ENCODE measurements around the gene TM6SF1.
"Not testable (repeated sequence)": the region's sequence is repeated elsewhere in the genome, so short reads cannot be mapped to it uniquely, and the experiment has no call there.

Gene TM6SF1

GRCh38 chr15:83090465-83090864 lies 17.0 kb upstream of the TM6SF1 start:
- no peak for DNase-seq

GRCh38 chr15:83091965-83092308 lies 15.5 kb upstream of the TM6SF1 start:
- not testable (repeated sequence) for DNase-seq

- peak; percentile 99 for DNase-seq
Observed at GRCh38 chr15:83092309-83092976, 15.0 kb upstream of the TM6SF1 start.

GRCh38 chr15:83094583-83094982 lies 12.9 kb upstream of the TM6SF1 start:
- DNase-seq: no peak

- no peak for DNase-seq
Observed at GRCh38 chr15:83098079-83098478, 9.4 kb upstream of the TM6SF1 start.

- DNase-seq: peak; percentile 65
Observed at GRCh38 chr15:83099290-83099689, 8.2 kb upstream of the TM6SF1 start.

GRCh38 chr15:83100097-83100646 lies 7.3 kb upstream of the TM6SF1 start:
- no peak for DNase-seq

- no peak for DNase-seq
Observed at GRCh38 chr15:83102346-83102745, 5.1 kb upstream of the TM6SF1 start.

- DNase-seq: no peak
Observed at GRCh38 chr15:83104141-83104540, 3.3 kb upstream of the TM6SF1 start.

GRCh38 chr15:83105440-83105839 lies 2.0 kb upstream of the TM6SF1 start:
- peak; percentile 21 for DNase-seq

- no peak for DNase-seq
Observed at GRCh38 chr15:83107841-83108181, 366 bp downstream of the TM6SF1 start.

- DNase-seq: peak; percentile 96
Observed at GRCh38 chr15:83108266-83109219, 1.1 kb downstream of the TM6SF1 start.

GRCh38 chr15:83109532-83109931 lies 2.1 kb downstream of the TM6SF1 start:
- DNase-seq: no peak

GRCh38 chr15:83110381-83110780 lies 2.9 kb downstream of the TM6SF1 start:
- no peak for DNase-seq

- no peak for DNase-seq
Observed at GRCh38 chr15:83111149-83111548, 3.7 kb downstream of the TM6SF1 start.

- peak; percentile 30 for DNase-seq
Observed at GRCh38 chr15:83112233-83112955, 4.9 kb downstream of the TM6SF1 start.

GRCh38 chr15:83112956-83113299 lies 5.5 kb downstream of the TM6SF1 start:
- DNase-seq: no peak

GRCh38 chr15:83113881-83114674 lies 6.6 kb downstream of the TM6SF1 start:
- DNase-seq: no peak

- DNase-seq: no peak
Observed at GRCh38 chr15:83114856-83115255, 7.4 kb downstream of the TM6SF1 start.

GRCh38 chr15:83115410-83115809 lies 8.0 kb downstream of the TM6SF1 start:
- no peak for DNase-seq

- no peak for DNase-seq
Observed at GRCh38 chr15:83115831-83116565, 8.6 kb downstream of the TM6SF1 start.

GRCh38 chr15:83118291-83118827 lies 10.9 kb downstream of the TM6SF1 start:
- DNase-seq: no peak

Data from hematopoietic multipotent progenitor cell treated with erythropoietin and hydrocortisone succinate and interleukin-3 and kit ligand, for 4 days (in vitro differentiated cells).